Osteocyte (in vitro differentiated cells): Measurements from ENCODE around the gene USP14. TPM values are rescaled to one million over a fixed set of nuclear protein-coding genes. Genes with fewer than 3 reads are reported as not detected.
"Not testable (repeated sequence)": the region's sequence is repeated elsewhere in the genome, so short reads cannot be mapped to it uniquely, and the experiment has no call there.

Source experiments
- DNase-seq: peaks from one replicate; pipeline ENCODE4 v3.0.0; 2021; ENCODE audit warnings: mixed read lengths; ENCODE audit not compliant: unreplicated experiment; ENCODE audit errors: extremely low spot score
- H3K27ac Mint-ChIP-seq: one replicate; pipeline ENCODE4 v1.8.0; 2021; ENCODE audit warnings: mild to moderate bottlenecking, mixed read lengths; ENCODE audit not compliant: unreplicated experiment
- H3K27me3 Mint-ChIP-seq: one replicate; pipeline ENCODE4 v1.8.0; 2021; ENCODE audit warnings: mixed read lengths; ENCODE audit not compliant: unreplicated experiment
- H3K36me3 Mint-ChIP-seq: one replicate; pipeline ENCODE4 v1.8.0; 2021; ENCODE audit warnings: mixed read lengths; ENCODE audit not compliant: unreplicated experiment
- H3K4me1 Mint-ChIP-seq: one replicate; pipeline ENCODE4 v1.8.0; 2021; ENCODE audit warnings: mixed read lengths; ENCODE audit not compliant: unreplicated experiment
- H3K4me3 Mint-ChIP-seq: one replicate; pipeline ENCODE4 v1.8.0; 2021; ENCODE audit warnings: mild to moderate bottlenecking, moderate library complexity, mixed read lengths; ENCODE audit not compliant: unreplicated experiment
- H3K9me3 Mint-ChIP-seq: one replicate; pipeline ENCODE4 v1.8.0; 2021; ENCODE audit warnings: mixed read lengths; ENCODE audit not compliant: unreplicated experiment
- CTCF ChIP-seq: fragments of 200-600 bp; sonication (generic); IDR thresholded peaks from 2 replicates; pipeline ENCODE4 v1.5.0; 2021; ENCODE audit warnings: antibody characterized with exemption, mild to moderate bottlenecking, moderate library complexity
- total RNA-seq: library from RNA; stranded (reverse); gene quantifications from 2 replicates; pipeline ENCODE4 v1.2.1, GENCODE V29; 2021

The USP14 gene
- total RNA-seq, 1 donor from 2014 or later: 59.7 TPM

DNA sequence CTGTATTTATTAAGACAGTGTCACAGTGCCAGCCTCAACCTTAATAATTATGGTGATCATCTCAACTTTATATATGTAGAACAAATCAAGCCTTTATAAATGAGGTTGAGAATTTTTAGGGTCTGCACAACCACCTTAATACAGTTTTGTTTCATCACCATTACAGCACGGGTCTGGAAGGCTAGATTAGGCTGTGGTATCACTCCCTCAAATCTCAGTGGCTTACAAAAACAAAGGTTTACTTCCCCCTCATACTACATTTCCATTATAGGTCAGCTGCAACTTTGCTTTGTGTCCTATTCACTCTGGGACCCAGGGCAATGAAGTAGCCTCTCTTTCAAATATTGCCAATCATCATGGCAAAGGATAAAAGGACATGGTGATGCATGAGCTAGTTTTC lies 23.3 kb upstream of the USP14 start:
- peaks cover 2% of the 10 kb centered on the region for H3K27me3 Mint-ChIP-seq
- no peaks in the 10 kb centered on the region for H3K9me3 Mint-ChIP-seq
- H3K36me3 Mint-ChIP-seq: no peaks in the 10 kb centered on the region
- H3K4me1 Mint-ChIP-seq: no peaks in the 10 kb centered on the region
- H3K4me3 Mint-ChIP-seq: no peak overlapping the region
- DNase-seq: no peak
- H3K27ac Mint-ChIP-seq: no peak overlapping the region
- TF ChIP-seq CTCF: no peak

DNA sequence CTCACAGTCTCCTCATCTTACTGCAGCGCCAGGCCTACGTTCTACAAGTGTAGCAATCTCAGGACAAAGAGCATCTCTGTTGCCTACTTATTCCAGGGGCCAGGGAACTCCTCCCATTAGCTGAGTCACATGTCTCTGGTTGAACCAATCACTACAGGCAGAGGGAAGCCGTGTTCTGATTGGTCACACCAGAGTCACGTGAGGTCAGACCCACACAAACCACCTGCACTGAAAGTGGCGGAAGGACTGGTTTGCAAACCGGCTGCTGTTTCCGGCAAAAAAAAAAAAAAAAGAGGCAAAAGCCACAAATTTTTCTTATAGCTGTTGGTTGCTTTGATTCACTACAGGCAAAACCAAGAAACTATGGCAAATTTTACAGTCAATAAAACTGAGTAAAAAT lies 21.9 kb upstream of the USP14 start:
- Mint-ChIP-seq H3K36me3 (no peaks in the 10 kb centered on the region), H3K27ac (no peak overlapping the region), H3K4me1 (no peaks in the 10 kb centered on the region), H3K9me3 (no peaks in the 10 kb centered on the region), H3K4me3 (no peak overlapping the region), H3K27me3 (peaks cover 2% of the 10 kb centered on the region)
- TF ChIP-seq CTCF: no peak
- DNase-seq: no peak

- no peaks in the 10 kb centered on the region for H3K4me1 Mint-ChIP-seq
Observed at GRCh38 chr18:137327-137726, 21.0 kb upstream of the USP14 start.

GRCh38 chr18:140670-141266 lies 17.6 kb upstream of the USP14 start:
- H3K4me1 Mint-ChIP-seq: no peaks in the 10 kb centered on the region
- H3K36me3 Mint-ChIP-seq: no peaks in the 10 kb centered on the region
- no peak for DNase-seq
- peaks cover 6% of the 10 kb centered on the region for H3K27me3 Mint-ChIP-seq
- TF ChIP-seq CTCF: no peak
- H3K9me3 Mint-ChIP-seq: no peaks in the 10 kb centered on the region
- H3K4me3 Mint-ChIP-seq: no peak overlapping the region
- no peak overlapping the region for H3K27ac Mint-ChIP-seq

More at GRCh38 chr18:137327-137726, 21.0 kb upstream of the USP14 start:
- no peak for TF ChIP-seq CTCF
- Mint-ChIP-seq H3K4me3 (no peak overlapping the region), H3K27me3 (peaks cover 2% of the 10 kb centered on the region), H3K27ac (no peak overlapping the region), H3K36me3 (no peaks in the 10 kb centered on the region), H3K9me3 (no peaks in the 10 kb centered on the region)
- no peak for DNase-seq

- not testable (repeated sequence) for H3K36me3 Mint-ChIP-seq, DNase-seq, H3K4me1 Mint-ChIP-seq, H3K9me3 Mint-ChIP-seq, H3K4me3 Mint-ChIP-seq, H3K27ac Mint-ChIP-seq
- peaks cover 11% of the 10 kb centered on the region for H3K27me3 Mint-ChIP-seq
Observed at GRCh38 chr18:142624-143296, 15.6 kb upstream of the USP14 start.
